Fibroblast of lung (primary cell): ENCODE results near the gene SUPT3H. TPM values are rescaled to one million over a fixed set of nuclear protein-coding genes. Genes with fewer than 3 reads are reported as not detected.

Experiments used
- DNase-seq, 2 donors: peaks; one replicate each; pipeline versions ENCODE4 v3.0.0 to v3.0.0-alpha.2; 2010; ENCODE audit warnings: low read depth in 2 of 2
- H2AFZ ChIP-seq: 2 replicates; pipeline ENCODE4 v1.5.1; 2012; ENCODE audit warnings: low read length, control low read depth, inconsistent platforms
- H3K27ac ChIP-seq: 2 replicates; pipeline ENCODE4 v1.5.1; 2011; ENCODE audit warnings: low read length, control low read depth; ENCODE audit not compliant: insufficient read depth
- H3K27me3 ChIP-seq: 2 replicates; pipeline ENCODE4 v1.5.1; 2011; ENCODE audit warnings: mild to moderate bottlenecking, low read length; ENCODE audit not compliant: control insufficient read depth, insufficient read depth
- H3K36me3 ChIP-seq: 2 replicates; pipeline ENCODE4 v1.5.1; 2011; ENCODE audit warnings: low read length; ENCODE audit not compliant: control insufficient read depth, insufficient read depth
- H3K4me1 ChIP-seq: 2 replicates; pipeline ENCODE4 v1.5.1; 2011; ENCODE audit warnings: low read length; ENCODE audit not compliant: control insufficient read depth, insufficient read depth; ENCODE audit errors: extremely low read depth
- H3K4me2 ChIP-seq: 2 replicates; pipeline ENCODE4 v1.5.1; 2011; ENCODE audit warnings: low read length, control low read depth; ENCODE audit not compliant: insufficient read depth; ENCODE audit errors: extremely low read depth
- H3K4me3 ChIP-seq, 4 experiments: fragments of 200-600 bp in 1 of 4; sonication (generic) in 1 of 4; replicated peaks in 1 of 4; 2 replicates each; pipeline ENCODE4 v1.5.1; 2011 to 2016; ENCODE audit warnings: low read length in 4 of 4, low read depth in 3 of 4, mild to moderate bottlenecking in 3 of 4, control low read depth in 2 of 4, inconsistent platforms in 1 of 4, mixed read lengths in 1 of 4; ENCODE audit not compliant: insufficient read depth in 1 of 4; ENCODE audit errors: control extremely low read depth in 1 of 4
- H3K79me2 ChIP-seq: 2 replicates; pipeline ENCODE4 v1.5.1; 2012; ENCODE audit warnings: mild to moderate bottlenecking, low read length, inconsistent platforms; ENCODE audit not compliant: control insufficient read depth, insufficient read depth
- H3K9ac ChIP-seq: 2 replicates; pipeline ENCODE4 v1.5.1; 2011; ENCODE audit warnings: mild to moderate bottlenecking, low read length, control low read depth; ENCODE audit not compliant: insufficient read depth
- H3K9me3 ChIP-seq: 2 replicates; pipeline ENCODE4 v1.5.1; 2012; ENCODE audit warnings: low read depth, low read length; ENCODE audit not compliant: control insufficient read depth, insufficient read depth
- H4K20me1 ChIP-seq: 2 replicates; pipeline ENCODE4 v1.5.1; 2011; ENCODE audit warnings: low read length; ENCODE audit not compliant: control insufficient read depth, insufficient read depth; ENCODE audit errors: extremely low read depth
- EZH2 ChIP-seq: IDR thresholded peaks from 2 replicates; pipeline ENCODE4 v1.5.1; 2012; ENCODE audit warnings: low read length, control low read depth, mild to moderate bottlenecking; ENCODE audit errors: missing control alignments
- polyA plus RNA-seq, 2 donors: library from polyadenylated mRNA; depleted of rRNA in 1 of 2; stranded (reverse) in 1 of 2; unstranded in 1 of 2; fragments of >200 nt; gene quantifications; 2 replicates each; pipeline ENCODE4 v1.2.1, GENCODE V29; 2011 to 2012; ENCODE audit warnings: missing spikeins in 1 of 2
- total RNA-seq: library from RNA; depleted of rRNA; stranded (reverse); fragments of >200 nt; gene quantifications from 2 replicates; pipeline ENCODE4 v1.2.1, GENCODE V29; 2014
- TF ChIP-seq, protein P1 (sequence below), 2 donors: IDR thresholded peaks in 1 of 2; conservative IDR thresholded peaks in 1 of 2; 1 replicate in 1 of 2; 2 replicates in 1 of 2; pipeline ENCODE4 v1.5.1; 2011 to 2012; ENCODE audit warnings: low read length in 2 of 2, control low read depth in 1 of 2, inconsistent platforms in 1 of 2, low read depth in 1 of 2, mild to moderate bottlenecking in 1 of 2

SUPT3H gene
- total and polyA plus RNA-seq, 2 donors (not counting 1 experiment from before 2014, with no cell fraction given): 8.3 to 8.5 TPM

DNA sequence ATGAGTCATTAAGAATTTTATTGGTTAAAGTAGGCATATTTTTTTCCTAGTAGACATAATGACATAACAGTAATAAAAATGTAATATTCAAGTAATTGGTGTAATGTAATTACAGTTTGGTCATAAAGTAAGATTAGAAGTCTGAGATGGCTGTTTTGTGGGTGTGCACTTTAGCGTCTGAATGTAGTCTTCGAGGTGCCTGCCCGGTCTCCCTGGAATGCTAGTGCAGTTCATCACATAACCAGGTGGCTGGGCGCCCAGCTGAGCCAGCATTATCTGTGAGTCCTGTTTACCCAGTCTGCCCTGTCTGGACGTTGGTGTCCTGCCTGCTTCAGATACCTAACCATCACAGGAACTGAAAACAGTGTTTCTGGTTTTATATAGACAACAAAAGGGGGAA is 571.1 kb downstream of the SUPT3H start:
- H3K4me2 ChIP-seq: no peak overlapping the region
- H3K4me1 ChIP-seq: peaks cover 2% of the 10 kb centered on the region
- no peaks in the 10 kb centered on the region for H3K79me2 ChIP-seq
- DNase-seq: peak in 1 of 2 donors; percentile 46
- TF ChIP-seq, protein P1, sequence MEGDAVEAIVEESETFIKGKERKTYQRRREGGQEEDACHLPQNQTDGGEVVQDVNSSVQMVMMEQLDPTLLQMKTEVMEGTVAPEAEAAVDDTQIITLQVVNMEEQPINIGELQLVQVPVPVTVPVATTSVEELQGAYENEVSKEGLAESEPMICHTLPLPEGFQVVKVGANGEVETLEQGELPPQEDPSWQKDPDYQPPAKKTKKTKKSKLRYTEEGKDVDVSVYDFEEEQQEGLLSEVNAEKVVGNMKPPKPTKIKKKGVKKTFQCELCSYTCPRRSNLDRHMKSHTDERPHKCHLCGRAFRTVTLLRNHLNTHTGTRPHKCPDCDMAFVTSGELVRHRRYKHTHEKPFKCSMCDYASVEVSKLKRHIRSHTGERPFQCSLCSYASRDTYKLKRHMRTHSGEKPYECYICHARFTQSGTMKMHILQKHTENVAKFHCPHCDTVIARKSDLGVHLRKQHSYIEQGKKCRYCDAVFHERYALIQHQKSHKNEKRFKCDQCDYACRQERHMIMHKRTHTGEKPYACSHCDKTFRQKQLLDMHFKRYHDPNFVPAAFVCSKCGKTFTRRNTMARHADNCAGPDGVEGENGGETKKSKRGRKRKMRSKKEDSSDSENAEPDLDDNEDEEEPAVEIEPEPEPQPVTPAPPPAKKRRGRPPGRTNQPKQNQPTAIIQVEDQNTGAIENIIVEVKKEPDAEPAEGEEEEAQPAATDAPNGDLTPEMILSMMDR (conservative IDR thresholded peaks at IDR 0.05 in 1 of 2, IDR thresholded peaks at IDR 0.05 in 1 of 2; ENCODE audit: low read depth in 1 of 2, low read length in 2 of 2): no peak
- no peak for TF ChIP-seq EZH2
- no peak overlapping the region for H2AFZ ChIP-seq
- H3K9ac ChIP-seq: no peak overlapping the region
- H4K20me1 ChIP-seq: no peaks in the 10 kb centered on the region
- H3K36me3 ChIP-seq: no peaks in the 10 kb centered on the region
- no peak overlapping the region for H3K4me3 ChIP-seq
- no peaks in the 10 kb centered on the region for H3K27me3 ChIP-seq
- H3K9me3 ChIP-seq: no peaks in the 10 kb centered on the region
- no peak overlapping the region for H3K27ac ChIP-seq

DNA sequence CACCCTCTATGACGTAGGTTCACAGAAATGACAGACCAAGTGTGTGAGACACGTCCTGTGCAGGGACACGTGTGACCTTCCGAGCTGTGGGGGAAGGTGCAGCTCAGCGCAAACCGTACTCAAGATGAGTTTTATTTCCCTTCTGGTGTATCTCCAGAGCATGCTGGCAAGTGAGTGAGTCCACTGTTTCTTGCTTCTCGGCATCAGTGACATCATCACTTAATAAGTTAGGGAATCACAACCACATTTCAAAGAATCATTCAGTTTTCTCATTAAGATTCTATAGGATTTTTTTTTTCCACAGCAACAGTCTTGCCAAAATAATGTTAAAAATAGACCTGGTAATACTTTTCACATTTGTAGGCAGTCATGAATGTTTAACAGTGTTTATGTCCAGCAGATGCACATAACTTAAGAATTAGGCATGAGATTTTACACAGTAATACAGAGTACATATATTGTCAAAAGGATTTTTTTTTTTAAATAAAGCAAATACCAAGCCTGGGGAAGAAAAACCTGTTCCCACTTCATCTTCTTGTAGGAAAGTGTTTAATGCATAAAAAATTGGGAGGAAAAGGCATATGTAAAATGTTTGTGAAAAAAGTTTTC is 572.4 kb downstream of the SUPT3H start:
- H2AFZ ChIP-seq: no peak overlapping the region
- no peak overlapping the region for H3K4me3 ChIP-seq
- peaks cover 6% of the 10 kb centered on the region for H3K27me3 ChIP-seq
- no peak for TF ChIP-seq EZH2
- TF ChIP-seq, protein P1 (conservative IDR thresholded peaks at IDR 0.05 in 1 of 2, IDR thresholded peaks at IDR 0.05 in 1 of 2; ENCODE audit: low read depth in 1 of 2, low read length in 2 of 2): no peak
- H3K4me1 ChIP-seq: peaks cover 2% of the 10 kb centered on the region
- no peak overlapping the region for H3K9ac ChIP-seq
- H3K9me3 ChIP-seq: no peaks in the 10 kb centered on the region
- H3K27ac ChIP-seq: no peak overlapping the region
- no peaks in the 10 kb centered on the region for H4K20me1 ChIP-seq
- no peaks in the 10 kb centered on the region for H3K36me3 ChIP-seq
- H3K4me2 ChIP-seq: no peak overlapping the region
- H3K79me2 ChIP-seq: no peaks in the 10 kb centered on the region
- peak; percentile 50 to 85 for DNase-seq

DNA sequence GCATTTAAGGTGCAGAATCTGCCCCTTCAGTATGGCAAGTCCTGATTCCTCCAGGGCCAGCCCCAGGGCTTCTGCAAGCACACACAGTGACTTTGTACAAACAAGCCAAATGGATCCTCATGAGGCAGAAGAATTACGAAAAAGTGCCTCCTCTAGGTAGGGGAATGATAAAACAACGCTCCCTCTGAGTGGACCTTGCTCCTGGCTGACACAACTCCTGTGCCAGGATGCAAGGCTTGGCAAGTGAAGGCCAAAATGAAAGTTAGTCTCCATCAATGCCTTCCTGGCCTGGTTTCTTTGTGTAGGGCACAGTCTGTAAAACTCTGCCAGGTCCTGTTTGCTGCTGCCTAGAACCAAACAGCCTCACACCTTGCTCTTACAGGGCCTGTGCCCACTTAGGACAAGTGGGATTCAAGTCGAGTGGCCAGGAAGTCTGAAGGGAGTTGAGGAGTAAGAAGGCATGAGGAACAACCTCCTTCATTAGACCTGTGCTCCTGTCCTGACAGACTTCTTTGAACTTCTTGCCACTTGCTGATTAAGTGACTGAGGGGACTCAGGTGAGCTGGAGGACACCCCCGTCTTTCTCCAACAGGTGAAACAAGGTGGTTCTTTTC is 573.1 kb downstream of the SUPT3H start:
- Histone ChIP-seq H3K27ac (no peak overlapping the region), H3K79me2 (no peaks in the 10 kb centered on the region), H3K4me1 (peaks cover 2% of the 10 kb centered on the region), H3K27me3 (peaks cover 6% of the 10 kb centered on the region), H3K36me3 (no peaks in the 10 kb centered on the region), H3K4me2 (no peak overlapping the region), H3K9ac (no peak overlapping the region), H3K4me3 (no peak overlapping the region), H4K20me1 (no peaks in the 10 kb centered on the region), H2AFZ (no peak overlapping the region), H3K9me3 (no peaks in the 10 kb centered on the region)
- TF ChIP-seq EZH2: no peak
- TF ChIP-seq, protein P1 (conservative IDR thresholded peaks at IDR 0.05 in 1 of 2, IDR thresholded peaks at IDR 0.05 in 1 of 2; ENCODE audit: low read depth in 1 of 2, low read length in 2 of 2): no peak
- no peak for DNase-seq
